NCI-H2107 treated with DMSO at 0.1 percent for 48 hours (cell line): Measurements from ENCODE around the gene TRA2B.
A peak's percentile ranks its signal among the peaks of the same experiment; 100 is the strongest.

Experiments used
- DNase-seq: peaks from one replicate; lab custom pipeline; 2025; ENCODE audit not compliant: unreplicated experiment; lab: John Stamatoyannopoulos, UW

Gene TRA2B

DNA sequence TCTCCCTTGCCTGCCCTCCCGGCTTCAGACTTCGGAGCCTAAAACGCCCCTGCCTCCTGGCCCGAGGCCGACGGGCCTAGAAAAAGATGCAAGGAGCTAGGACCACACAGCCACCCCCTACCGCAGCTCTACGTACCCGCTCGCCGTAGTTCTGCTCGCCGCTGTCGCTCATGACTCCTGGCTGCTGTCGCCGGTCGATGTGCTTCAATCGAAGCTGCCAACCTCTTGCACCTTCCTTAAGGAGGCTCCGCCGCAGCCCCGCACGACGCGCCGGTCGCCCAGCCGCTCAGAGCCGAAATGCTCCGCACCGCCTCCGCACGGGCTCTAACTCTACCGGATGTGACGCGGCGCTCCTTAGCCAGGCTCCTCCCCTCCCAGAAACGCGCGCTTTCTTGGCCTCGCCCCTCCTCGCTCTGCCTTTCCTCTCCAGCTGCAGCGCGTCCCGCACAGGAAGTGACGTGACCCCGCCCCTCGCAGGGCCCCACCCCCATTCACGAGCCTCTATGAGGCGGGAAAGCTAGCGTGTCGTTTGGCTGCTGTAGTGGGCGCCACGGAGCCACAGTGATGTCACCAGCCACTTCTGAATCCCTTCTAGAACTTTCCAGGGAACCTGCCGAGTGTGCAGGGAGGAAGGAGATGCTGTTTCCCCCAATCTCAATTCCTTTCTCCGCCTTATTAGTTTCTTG, at the start of gene TRA2B:
Gene TRA2B, minus strand, starts transcription at position 326 of the 686 bp plus-strand sequence. Its CDS starts 154 bp downstream, at position 172.
- DNase-seq: peak; percentile 99

DNA sequence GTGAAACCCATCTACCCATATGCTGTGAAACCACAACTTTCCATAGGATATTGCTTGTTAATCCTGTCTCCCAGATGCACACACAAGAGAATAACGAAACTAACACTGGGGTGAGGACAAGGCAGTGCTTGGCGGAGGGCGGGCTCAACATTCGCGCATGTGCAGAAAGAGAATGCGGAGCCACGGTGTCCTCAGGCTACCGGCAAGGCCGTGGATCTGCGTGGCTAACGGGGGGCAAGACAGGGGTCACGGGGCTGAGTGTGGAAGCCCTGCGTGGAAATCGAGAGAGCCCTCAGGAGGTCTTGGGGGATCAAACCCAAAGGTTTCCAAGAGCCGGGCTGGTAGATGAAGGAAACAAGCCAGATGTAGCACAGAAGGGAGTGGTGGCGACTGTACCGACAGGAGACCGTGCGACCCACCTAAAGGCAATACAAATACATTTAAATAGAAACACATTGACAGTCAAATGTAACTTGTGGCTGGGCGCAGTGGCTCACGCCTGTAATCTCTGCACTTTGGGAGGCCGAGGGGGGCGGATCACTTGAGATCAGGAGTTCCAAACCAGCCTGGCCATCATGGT, 48.5 kb upstream of the TRA2B start:
- DNase-seq: no peak

DNA sequence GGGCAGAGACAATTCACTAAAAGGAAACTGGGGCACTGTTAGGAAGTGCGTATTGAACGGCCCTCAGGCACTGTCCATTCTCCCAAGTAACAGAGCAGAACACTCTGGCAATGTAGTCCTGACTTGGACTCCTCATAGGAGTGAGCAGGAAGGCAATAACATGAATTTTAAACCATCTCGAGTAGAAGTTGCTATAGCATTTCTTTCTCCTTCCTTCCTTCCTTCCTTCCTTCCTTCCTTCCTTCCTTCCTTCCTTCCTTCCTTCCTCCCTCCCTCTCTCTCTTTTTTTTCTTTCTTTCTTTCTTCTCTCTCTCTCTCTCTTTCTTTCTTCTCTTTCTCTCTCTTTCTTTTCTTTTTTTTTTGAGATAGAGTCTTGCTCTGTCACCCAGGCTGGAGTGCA, 46.4 kb upstream of the TRA2B start:
- no peak for DNase-seq

DNA sequence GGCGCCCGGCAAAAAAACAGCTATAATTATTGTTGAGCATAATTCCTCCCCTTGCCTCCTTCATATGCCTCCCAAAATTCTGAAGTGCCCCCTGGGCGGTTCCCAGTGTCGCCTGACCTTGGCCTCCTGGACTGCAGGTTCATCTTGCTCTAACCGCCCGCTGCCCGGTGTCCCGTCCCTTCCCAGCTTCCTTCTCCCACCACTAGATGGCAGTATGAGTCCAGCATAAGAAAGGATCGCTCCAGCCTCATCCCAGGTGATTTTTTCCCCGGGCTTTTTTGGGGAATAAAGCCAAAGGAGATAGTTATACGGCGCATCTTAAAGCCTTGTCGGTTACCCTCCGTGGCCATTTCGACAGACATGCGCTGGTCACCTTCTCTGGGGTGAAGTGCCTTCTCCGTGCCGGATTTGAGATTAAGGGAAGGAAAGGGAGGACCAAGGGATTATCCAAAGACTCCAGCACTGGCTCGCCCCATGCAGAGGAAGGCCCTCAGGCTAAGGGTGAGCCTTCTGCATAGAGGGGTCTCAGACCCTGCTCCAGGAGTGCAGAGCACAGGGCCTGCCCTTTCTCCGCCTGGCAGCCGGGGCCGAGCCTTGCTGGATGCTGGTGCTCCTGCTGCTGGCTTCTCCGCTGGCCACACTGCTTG, 45.8 kb upstream of the TRA2B start:
- DNase-seq: peak; percentile 92

DNA sequence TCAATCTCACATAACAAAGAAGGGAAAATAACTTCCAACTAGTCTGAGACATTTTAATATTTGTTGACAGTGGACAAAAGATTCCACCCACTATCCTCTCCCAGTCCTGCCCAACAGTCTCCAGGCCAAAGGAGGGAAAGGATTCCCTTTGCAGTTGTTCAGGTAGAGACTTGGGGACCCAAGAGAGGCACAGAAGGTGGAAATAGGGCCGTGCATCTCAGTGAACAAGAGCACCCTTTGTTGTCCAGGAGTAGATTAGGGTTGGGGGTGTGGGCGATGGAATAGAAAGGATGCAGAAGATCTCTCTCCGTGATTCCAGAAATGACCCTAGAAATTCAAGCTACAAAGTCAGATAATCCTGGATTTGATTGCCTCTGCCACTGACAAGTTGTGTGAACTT, 44.8 kb upstream of the TRA2B start:
- no peak for DNase-seq

DNA sequence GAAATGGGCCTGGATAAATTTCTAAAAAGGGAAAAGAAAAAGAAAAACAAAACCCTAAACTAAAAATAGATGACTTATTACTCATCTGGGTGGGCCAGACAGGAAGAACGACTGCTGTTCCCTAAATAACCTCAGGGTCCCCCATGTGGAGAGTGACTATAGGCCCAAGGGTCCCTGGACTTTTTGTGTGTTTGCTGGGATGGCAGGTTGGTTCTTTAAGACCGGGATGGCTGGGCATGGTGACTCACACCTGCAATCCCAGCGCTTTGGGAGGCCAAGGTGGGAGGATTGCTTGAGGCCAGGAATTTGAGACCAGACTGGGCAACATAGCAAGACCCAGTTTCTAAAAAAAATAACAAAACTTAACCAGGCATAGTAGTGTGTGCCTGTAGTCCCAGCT, 43.8 kb upstream of the TRA2B start:
- DNase-seq: no peak

DNA sequence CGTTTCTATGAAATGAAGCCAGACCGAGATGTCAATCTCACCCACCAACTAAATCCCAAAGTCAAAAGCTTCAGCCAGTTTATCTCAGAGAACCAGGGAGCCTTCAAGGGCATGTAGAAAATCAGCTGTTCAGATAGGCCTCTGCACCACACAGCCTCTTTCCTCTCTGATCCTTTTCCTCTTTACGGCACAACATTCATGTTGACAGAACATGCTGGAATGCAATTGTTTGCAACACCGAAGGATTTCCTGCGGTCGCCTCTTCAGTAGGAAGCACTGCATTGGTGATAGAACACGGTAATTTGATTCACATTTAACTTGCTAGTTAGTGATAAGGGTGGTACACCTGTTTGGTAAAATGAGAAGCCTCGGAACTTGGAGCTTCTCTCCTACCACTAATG, 41.9 kb upstream of the TRA2B start:
- peak; percentile 40 for DNase-seq

DNA sequence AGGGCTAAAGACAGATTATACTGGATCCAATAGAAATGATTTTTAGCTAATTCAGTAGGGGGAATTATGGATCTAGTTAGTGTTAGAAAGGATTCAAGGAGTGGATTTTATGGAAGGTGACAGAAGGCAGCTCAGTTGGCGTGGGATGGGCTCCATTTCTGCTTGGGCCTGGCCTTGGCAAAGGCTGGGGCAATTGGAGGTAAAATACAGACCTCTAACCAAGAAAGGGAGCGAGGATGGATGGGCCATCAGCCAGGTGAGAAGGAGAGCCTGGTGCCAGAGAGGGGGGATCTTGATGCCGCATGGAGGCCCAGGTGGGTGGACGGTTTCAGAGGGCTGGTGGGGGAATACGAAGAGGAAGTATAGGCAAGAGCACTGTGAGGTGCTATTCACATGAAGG, 40.7 kb upstream of the TRA2B start:
- no peak for DNase-seq

DNA sequence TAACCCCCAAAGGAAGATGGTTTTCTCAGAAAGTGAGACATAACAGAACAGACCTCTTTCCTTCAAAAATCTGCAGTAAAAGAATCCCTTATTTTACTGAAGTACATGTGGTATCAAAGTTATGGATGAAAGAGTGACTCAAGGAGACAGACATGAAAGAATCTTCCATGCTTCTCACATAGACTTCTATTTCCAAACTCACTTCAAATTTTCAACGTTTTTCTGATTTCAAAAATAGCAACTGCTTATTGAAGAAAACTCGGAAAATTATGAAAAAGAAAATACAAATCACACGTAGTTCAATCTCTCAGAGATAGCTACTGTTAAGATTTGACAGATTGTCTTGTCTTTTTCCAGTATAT, 39.8 kb upstream of the TRA2B start:
- DNase-seq: no peak

DNA sequence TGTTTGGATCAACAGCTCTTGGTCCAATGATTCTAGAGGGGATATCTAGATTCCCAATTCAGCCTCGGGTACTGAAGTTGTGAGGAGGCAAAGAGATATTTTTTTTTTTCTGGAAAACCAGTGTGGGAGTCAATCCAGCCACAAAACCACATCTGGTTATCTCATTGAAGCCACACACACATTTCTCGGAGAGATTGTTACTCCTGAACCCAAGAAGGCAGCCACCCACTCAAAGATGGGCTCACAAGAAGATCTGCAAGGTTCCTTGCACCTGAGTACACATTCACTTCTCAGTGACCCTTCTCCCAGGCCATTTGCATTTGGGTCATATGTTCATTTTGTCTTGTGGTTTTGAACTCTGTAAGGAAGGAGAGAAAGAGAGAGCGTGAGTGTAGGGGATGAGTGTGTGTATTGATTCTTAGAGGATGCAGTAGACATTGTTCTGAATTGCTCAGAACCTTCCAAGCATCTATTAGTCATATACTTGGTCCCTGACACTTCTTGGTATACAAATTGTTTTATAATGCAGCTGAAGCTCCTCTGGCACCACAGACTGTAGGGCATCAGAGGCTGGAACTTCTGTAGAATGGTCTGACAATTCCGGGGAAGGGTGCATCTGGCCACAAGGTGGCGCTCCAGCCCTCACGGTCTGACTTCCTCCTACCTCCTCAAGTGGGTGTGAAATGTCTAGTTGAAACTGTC, 39.3 kb upstream of the TRA2B start:
- DNase-seq: peak; percentile 80

DNA sequence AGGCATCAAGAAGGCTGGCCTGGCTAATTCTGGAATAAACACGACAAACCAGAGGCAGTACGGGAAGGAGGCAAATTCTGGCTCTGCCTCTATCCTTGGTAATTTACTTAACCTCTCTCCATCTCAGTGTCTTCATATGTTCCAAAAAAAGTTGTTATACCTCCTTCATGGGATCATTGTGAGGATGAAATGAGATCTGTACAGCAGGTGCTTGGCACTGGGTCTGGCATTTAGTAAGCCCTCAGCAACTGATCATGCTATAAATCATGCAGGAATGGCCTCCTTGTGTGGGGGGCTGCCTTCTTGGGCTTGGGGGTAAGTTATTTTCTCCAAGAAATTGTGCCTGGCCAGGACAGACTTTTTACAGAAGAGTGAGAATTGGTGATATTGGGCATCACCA, 38.3 kb upstream of the TRA2B start:
- no peak for DNase-seq

DNA sequence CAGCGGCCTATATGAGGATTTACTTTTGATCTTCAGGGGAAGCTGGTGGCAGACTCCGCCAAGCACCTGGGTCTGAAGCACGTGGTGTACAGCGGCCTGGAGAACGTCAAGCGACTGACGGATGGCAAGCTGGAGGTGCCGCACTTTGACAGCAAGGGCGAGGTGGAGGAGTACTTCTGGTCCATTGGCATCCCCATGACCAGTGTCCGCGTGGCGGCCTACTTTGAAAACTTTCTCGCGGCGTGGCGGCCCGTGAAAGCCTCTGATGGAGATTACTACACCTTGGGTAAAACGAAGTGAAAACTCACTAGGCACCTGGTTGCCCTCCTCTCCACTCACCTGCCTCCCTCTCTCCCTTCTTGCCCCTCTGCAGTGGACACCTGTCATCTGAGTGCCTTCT, 33.8 kb upstream of the TRA2B start:
- no peak for DNase-seq

DNA sequence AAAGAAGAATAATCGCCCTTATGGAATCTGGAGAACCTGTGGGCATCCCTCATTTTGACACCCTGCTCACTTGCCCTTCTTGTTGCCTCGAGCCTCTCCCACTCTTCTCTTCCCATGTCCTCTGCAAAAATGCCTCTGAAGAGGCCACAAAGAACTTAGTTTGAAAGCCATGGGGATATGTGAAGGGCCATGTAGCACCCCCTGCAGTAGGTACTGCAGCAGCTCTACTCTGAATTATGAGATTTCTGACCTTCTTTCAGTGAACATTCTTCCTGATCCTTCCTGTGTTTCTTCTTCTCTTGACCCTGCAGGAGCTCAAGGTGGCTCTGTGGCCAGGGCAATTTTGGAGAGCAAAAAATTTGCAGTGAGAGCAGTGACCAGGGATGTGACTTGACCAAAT, 30.4 kb upstream of the TRA2B start:
- no peak for DNase-seq

DNA sequence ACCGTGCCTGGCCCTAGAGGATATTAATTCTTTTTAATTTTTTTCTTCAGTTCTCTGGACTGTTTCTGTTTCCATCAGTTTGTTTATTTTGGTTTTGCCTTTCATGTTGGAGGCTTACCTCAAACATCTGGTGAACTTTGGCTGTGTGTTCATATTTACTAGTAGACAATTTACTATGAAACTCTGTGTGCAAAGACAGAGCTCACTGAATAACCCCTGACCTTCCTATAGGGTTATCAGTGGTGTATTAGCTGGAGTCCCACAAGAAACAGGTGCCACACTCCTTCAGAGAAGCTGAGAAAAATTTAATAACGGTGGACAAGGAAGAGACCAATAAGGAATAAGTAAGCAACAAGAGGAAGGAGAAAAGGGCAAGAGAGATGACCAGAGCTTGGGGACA, 28.8 kb upstream of the TRA2B start:
- DNase-seq: no peak

DNA sequence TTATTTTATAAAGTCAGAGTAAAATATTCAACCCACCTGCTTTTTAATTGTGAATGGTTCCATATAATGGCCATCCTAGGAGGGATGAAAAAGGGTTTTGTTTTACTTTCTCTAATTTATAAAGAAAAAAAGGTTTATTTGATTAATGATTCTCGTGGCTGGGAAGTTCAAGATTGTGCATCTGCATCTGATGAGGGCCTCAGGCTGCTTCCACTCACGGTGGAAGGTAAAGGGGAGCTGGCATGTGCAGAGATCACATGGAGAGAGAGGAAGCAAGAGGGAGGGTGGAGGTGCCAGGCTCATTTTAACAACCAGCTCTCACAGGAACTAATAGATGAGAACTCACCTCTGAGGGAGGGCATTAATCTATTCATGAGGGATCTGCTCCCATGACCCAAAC, 27.7 kb upstream of the TRA2B start:
- no peak for DNase-seq

DNA sequence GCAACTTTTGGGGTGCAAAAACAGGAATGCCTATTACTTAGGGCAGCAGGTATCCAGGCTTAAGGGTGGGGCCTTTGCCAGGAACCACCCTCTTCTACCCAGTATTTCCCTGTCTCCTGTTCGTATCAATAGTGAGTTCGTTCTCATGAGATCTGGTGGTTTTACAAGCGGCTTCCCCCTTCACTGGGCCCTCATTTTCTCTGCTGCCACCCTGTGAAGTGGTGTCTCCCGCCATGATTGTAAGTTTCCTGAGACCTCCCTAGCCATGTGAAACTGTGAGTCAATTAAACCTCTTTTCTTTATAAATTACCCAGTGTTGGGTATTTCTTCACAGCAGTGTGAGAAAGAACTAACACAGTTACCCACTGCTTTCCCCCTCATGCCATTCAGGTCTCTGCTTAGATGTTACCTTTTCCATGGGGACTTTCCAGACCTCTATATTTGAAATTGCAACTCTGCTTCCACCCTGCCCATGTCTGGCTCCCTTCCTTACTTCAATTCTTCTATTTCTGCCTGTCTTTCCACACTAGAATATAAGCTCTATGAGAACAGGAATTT, 23.9 kb upstream of the TRA2B start:
- DNase-seq: no peak

DNA sequence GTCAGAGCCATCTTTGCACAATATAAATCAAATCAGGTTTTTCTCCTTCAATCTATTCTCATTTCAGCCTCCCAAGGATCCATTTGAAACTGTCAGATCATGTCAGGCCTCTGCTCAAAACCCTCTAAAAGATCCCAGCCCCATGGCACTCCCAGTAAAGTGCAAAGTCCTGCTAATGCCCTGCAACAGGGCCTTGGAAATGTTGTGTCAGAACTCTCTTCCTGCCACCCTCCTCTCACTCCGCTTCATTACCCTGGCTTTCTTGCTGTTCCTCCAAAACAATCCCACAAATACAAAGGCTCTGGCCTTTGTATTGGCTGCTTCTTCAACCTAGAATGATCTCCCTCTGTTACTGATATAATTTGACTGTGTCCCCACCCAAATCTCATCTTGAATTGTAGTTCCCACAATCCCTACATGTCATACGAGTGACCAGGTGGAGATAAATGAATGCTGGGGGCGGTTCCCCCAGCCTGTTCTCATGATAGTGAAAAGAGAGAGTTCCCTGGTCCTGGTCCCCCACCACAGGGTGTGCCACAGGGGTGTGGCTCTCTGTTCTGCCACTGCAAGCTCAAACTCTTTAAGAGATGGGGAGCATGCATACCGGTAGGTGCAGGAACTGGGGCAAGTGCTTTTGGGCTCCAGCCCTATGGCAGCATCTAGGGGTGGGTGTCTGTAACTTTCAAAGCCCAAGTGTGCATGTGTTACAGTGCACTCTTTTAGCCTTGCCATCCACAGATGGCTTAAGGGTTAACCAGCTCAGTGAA, 22.9 kb upstream of the TRA2B start:
- no peak for DNase-seq

DNA sequence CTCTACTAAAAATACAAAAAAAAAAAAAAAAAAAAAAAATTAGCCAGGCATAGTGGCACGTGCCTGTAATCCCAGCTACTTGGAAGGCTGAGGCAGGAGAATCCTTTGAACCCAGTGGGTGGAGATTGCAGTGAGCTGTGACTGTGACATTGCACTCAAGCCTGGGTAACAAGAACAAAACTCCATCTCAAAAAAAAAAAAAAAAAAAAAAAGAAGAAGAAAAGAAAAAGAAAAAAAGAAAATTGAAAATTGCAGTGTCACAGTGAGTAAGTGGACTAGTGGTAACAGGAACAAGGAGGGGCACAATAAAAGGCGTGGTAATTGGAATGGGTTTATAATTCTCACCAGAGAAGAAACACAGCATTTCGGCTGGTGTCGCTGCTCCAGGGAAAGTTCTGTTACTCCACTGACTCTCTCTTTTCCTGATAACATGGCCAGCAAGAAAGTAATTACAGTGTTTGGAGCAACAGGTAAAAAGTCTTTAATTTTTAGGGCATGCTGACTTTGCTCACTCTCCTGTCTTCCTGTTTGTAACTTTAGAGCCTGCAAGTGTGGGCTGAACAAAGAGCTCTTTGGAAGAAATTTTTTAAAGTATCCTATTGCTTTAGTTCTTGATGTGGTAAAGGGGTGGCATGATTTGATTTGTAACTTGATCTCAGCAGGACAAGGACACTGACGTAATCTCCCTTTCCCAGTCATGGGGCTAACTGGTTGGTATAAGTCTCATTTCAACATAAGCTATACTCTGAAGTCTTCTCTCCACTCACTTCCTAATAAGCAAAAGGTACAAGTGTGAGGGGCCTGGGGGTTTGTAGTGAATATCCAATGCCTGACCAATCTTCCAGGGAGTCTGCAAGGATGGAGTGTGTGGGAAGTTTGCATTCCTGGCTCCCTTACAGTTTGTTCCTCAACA, 22.1 kb upstream of the TRA2B start:
- DNase-seq: peak; percentile 97

DNA sequence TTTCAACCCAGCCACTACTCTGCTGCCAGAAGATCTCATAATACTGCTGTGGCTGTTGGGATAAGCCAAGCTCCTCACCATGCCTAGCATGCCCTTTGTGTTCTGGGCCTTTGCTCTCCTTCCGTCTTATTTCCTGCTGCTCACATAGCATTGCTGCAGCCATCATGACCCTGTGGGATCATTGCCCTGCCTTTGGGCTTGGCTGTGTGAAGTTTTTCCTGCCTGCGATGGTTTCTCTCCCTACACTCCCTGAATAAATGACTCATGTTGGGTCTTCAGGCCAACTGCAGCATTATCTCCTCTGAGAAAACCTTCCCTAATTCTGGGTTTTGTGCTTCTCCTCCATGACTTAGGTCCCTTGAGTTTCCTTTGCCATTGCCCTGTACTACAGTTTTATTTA, 20.8 kb upstream of the TRA2B start:
- no peak for DNase-seq

DNA sequence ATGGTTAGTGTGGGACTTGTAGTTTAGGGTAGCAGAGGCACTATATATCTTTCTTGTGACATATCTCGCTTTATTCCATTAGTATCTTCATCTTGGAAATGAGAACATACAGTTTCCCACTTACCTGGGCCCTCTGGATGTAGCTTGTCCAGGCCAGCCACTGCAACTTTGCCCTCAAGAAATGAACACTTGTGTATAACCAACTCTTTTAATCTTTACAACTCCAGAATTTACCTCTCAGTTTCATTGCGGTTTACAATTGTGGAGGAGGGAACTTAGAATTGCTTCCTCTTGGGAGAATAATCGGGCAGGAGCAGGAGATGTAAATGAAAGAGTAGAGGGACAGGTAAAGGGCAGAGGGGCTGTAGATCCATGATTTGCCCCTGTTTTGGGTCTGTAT, 18.4 kb upstream of the TRA2B start:
- no peak for DNase-seq
